HEK293 (cell line): ENCODE data around the gene BTF3.
A peak's percentile ranks its signal among the peaks of the same experiment; 100 is the strongest.

Experiments used
- CTCF ChIA-PET: fragments of 350-600 bp; formaldehyde crosslinking; extraction: SDS; loops from one replicate; lab custom pipeline; 2021; ENCODE audit warnings: antibody characterized with exemption; lab: Yijun Ruan, JAX
- POLR2A ChIA-PET: fragments of 300-600 bp; formaldehyde crosslinking; extraction: SDS; loops from one replicate; lab custom pipeline; 2020; ENCODE audit warnings: antibody characterized with exemption, inconsistent platforms; lab: Yijun Ruan, JAX
- H3K27ac ChIP-seq: fragments of 200-500 bp; sonication (Bioruptor generic); 2 replicates; pipeline ENCODE4 v1.5.1; 2014; ENCODE audit warnings: low read depth, low read length, control low read depth, inconsistent platforms; ENCODE audit errors: extremely low read depth
- H3K36me3 ChIP-seq, 2 experiments: fragments of 200-500 bp in 1 of 2; sonication (Bioruptor generic) in 1 of 2; 1 replicate in 1 of 2; 2 replicates in 1 of 2; pipeline ENCODE4 v1.5.1; 2014 to 2017; ENCODE audit warnings: inconsistent platforms in 2 of 2, low read length in 2 of 2; ENCODE audit not compliant: control insufficient read depth in 2 of 2, insufficient read depth in 1 of 2
- H3K4me1 ChIP-seq: fragments of 200-500 bp; sonication (Bioruptor generic); 2 replicates; pipeline ENCODE4 v1.5.1; 2014; ENCODE audit warnings: mild to moderate bottlenecking, low read length, inconsistent platforms; ENCODE audit not compliant: control insufficient read depth, insufficient read depth
- H3K4me3 ChIP-seq: 2 replicates; pipeline ENCODE4 v1.5.1; 2011; ENCODE audit warnings: low read depth, mild to moderate bottlenecking, control low read depth, low read length, moderate library complexity
- H3K9me3 ChIP-seq: fragments of 200-500 bp; sonication (Bioruptor generic); 2 replicates; pipeline ENCODE4 v1.5.1; 2014; ENCODE audit warnings: low read depth, low read length, inconsistent platforms; ENCODE audit not compliant: control insufficient read depth, insufficient read depth
- IKZF3 ChIP-seq: fragments of 450-650 bp; IDR thresholded peaks from 2 replicates; pipeline ENCODE4 v1.5.0; 2018; ENCODE audit warnings: missing biosample characterization, mild to moderate bottlenecking, missing genetic modification characterization, moderate library complexity
- KLF7 ChIP-seq: fragments of 450-650 bp; formaldehyde crosslinking; IDR thresholded peaks from 2 replicates; pipeline ENCODE4 v1.5.1; 2016; ENCODE audit warnings: missing biosample characterization, missing genetic modification characterization, borderline replicate concordance
- KLF9 ChIP-seq: fragments of 450-650 bp; formaldehyde crosslinking; IDR thresholded peaks from 2 replicates; pipeline ENCODE4 v1.5.1; 2016; ENCODE audit warnings: missing biosample characterization, missing genetic modification characterization, low read depth
- RBAK ChIP-seq: fragments of 450-650 bp; formaldehyde crosslinking; IDR thresholded peaks from 2 replicates; pipeline ENCODE4 v1.5.1; 2016; ENCODE audit warnings: missing biosample characterization, missing genetic modification characterization
- REPIN1 ChIP-seq: fragments of 450-650 bp; formaldehyde crosslinking; IDR thresholded peaks from 2 replicates; pipeline ENCODE4 v1.5.1; 2017; ENCODE audit warnings: missing biosample characterization, missing genetic modification characterization, low read depth
- ZBTB1 ChIP-seq: fragments of 450-650 bp; formaldehyde crosslinking; IDR thresholded peaks from 2 replicates; pipeline ENCODE4 v1.5.1; 2016; ENCODE audit warnings: missing biosample characterization, missing genetic modification characterization
- ZBTB7A ChIP-seq: fragments of 450-650 bp; formaldehyde crosslinking; IDR thresholded peaks from 2 replicates; pipeline ENCODE4 v1.5.1; 2016; ENCODE audit warnings: low read depth, missing biosample characterization, missing genetic modification characterization
- ZFP69B ChIP-seq: fragments of 450-650 bp; formaldehyde crosslinking; IDR thresholded peaks from 2 replicates; pipeline ENCODE4 v1.5.1; 2016; ENCODE audit warnings: missing biosample characterization, missing genetic modification characterization
- ZNF10 ChIP-seq: fragments of 450-650 bp; formaldehyde crosslinking; IDR thresholded peaks from 2 replicates; pipeline ENCODE4 v1.5.1; 2017; ENCODE audit warnings: missing biosample characterization, missing genetic modification characterization
- ZNF169 ChIP-seq: fragments of 450-650 bp; formaldehyde crosslinking; IDR thresholded peaks from 2 replicates; pipeline ENCODE4 v1.5.1; 2016; ENCODE audit warnings: missing biosample characterization, missing genetic modification characterization
- ZNF184 ChIP-seq: fragments of 450-650 bp; IDR thresholded peaks from 2 replicates; pipeline ENCODE4 v1.5.1; 2018; ENCODE audit warnings: missing biosample characterization, mild to moderate bottlenecking, missing genetic modification characterization
- ZNF239 ChIP-seq: fragments of 450-650 bp; formaldehyde crosslinking; IDR thresholded peaks from 2 replicates; pipeline ENCODE4 v1.5.1; 2016; ENCODE audit warnings: missing biosample characterization, missing genetic modification characterization
- ZNF350 ChIP-seq: fragments of 450-650 bp; formaldehyde crosslinking; IDR thresholded peaks from 2 replicates; pipeline ENCODE4 v1.5.0; 2017; ENCODE audit warnings: missing biosample characterization, mild to moderate bottlenecking, missing genetic modification characterization
- ZNF394 ChIP-seq: fragments of 450-650 bp; formaldehyde crosslinking; IDR thresholded peaks from 2 replicates; pipeline ENCODE4 v1.5.1; 2016; ENCODE audit warnings: missing biosample characterization, missing genetic modification characterization, mild to moderate bottlenecking, moderate library complexity, borderline replicate concordance
- ZNF416 ChIP-seq: fragments of 450-650 bp; formaldehyde crosslinking; IDR thresholded peaks from 2 replicates; pipeline ENCODE4 v1.5.1; 2016; ENCODE audit warnings: missing biosample characterization, missing genetic modification characterization
- ZNF670 ChIP-seq: fragments of 450-650 bp; formaldehyde crosslinking; IDR thresholded peaks from 2 replicates; pipeline ENCODE4 v1.5.1; 2016; ENCODE audit warnings: missing biosample characterization, missing genetic modification characterization, low read depth
- ZNF747 ChIP-seq: fragments of 450-650 bp; formaldehyde crosslinking; IDR thresholded peaks from 2 replicates; pipeline ENCODE4 v1.5.1; 2016; ENCODE audit warnings: missing biosample characterization, missing genetic modification characterization
- TF ChIP-seq, protein P1 (sequence below): fragments of 450-650 bp; formaldehyde crosslinking; IDR thresholded peaks from 2 replicates; pipeline ENCODE4 v1.5.1; 2017; ENCODE audit warnings: missing biosample characterization, mild to moderate bottlenecking, missing genetic modification characterization, moderate library complexity
- TF ChIP-seq, protein P2 (sequence below): fragments of 450-650 bp; formaldehyde crosslinking; IDR thresholded peaks from 2 replicates; pipeline ENCODE4 v1.5.1; 2017; ENCODE audit warnings: missing biosample characterization, missing genetic modification characterization
- TF ChIP-seq, protein P3 (sequence below): sonication (generic); formaldehyde crosslinking; IDR thresholded peaks from 2 replicates; pipeline ENCODE4 v1.8.1; 2022; ENCODE audit warnings: mild to moderate bottlenecking, moderate library complexity, missing genetic modification reagents
- TF ChIP-seq, protein P4 (sequence below): fragments of 450-650 bp; IDR thresholded peaks from 2 replicates; pipeline ENCODE4 v1.5.1; 2018; ENCODE audit warnings: missing biosample characterization, missing genetic modification characterization
- TF ChIP-seq, protein P5 (sequence below): fragments of 450-650 bp; formaldehyde crosslinking; IDR thresholded peaks from 2 replicates; pipeline ENCODE4 v1.5.1; 2016; ENCODE audit warnings: missing biosample characterization, missing genetic modification characterization

BTF3 gene

DNA sequence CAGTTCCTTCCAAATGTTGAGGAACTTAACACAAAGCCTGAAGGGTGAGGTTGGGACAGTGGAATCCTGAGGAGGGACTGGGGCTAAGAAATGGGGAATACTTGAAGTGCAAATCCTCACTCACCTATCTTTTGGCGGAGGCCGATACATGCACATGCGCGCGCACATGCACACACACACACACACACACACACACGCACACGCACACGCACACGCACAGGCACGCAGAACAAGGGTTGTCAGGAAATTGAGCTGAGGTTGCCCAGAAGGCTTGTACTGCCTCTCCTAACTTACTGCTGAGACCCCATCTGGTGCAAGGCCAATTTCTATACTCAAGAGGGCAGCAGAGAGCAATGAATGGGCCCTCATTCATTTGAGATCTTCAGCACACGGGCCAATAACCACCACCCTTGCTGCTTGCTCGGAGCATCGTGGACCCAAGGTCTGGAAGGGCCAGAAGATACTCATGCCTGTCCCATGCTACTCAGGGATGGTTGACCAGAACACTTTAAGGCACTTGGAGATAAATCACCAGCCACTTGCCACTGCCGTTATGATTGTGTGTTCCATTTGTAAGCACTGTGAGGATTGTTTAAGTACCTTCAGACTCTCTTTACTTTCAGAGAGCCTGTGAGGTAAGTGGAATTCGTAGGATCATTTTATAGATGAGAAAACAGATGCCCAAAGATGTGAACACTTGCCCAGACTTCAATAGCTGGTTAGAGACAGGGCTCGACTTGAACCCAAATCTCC is 21.5 kb downstream of the BTF3 start (continued):
- TF ChIP-seq IKZF3 (tag by site-specific recombination): no peak
- TF ChIP-seq RBAK (tag by site-specific recombination): no peak
- TF ChIP-seq, protein P1, sequence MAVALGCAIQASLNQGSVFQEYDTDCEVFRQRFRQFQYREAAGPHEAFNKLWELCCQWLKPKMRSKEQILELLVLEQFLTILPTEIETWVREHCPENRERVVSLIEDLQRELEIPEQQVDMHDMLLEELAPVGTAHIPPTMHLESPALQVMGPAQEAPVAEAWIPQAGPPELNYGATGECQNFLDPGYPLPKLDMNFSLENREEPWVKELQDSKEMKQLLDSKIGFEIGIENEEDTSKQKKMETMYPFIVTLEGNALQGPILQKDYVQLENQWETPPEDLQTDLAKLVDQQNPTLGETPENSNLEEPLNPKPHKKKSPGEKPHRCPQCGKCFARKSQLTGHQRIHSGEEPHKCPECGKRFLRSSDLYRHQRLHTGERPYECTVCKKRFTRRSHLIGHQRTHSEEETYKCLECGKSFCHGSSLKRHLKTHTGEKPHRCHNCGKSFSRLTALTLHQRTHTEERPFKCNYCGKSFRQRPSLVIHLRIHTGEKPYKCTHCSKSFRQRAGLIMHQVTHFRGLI (tag by site-specific recombination): no peak
- TF ChIP-seq ZNF184 (tag by site-specific recombination): 0 out of 2 replicates have a peak, but pooled peaks have one; percentile 32
- TF ChIP-seq ZBTB7A: no peak
- TF ChIP-seq ZNF416 (tag by site-specific recombination): no peak
- TF ChIP-seq, protein P2, sequence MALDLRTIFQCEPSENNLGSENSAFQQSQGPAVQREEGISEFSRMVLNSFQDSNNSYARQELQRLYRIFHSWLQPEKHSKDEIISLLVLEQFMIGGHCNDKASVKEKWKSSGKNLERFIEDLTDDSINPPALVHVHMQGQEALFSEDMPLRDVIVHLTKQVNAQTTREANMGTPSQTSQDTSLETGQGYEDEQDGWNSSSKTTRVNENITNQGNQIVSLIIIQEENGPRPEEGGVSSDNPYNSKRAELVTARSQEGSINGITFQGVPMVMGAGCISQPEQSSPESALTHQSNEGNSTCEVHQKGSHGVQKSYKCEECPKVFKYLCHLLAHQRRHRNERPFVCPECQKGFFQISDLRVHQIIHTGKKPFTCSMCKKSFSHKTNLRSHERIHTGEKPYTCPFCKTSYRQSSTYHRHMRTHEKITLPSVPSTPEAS (tag by site-specific recombination): peak; percentile 97
- TF ChIP-seq ZNF394 (tag by site-specific recombination): no peak
- TF ChIP-seq ZNF239: no peak
- no peak for TF ChIP-seq REPIN1
- TF ChIP-seq, all 188 proteins: peak for 26

DNA sequence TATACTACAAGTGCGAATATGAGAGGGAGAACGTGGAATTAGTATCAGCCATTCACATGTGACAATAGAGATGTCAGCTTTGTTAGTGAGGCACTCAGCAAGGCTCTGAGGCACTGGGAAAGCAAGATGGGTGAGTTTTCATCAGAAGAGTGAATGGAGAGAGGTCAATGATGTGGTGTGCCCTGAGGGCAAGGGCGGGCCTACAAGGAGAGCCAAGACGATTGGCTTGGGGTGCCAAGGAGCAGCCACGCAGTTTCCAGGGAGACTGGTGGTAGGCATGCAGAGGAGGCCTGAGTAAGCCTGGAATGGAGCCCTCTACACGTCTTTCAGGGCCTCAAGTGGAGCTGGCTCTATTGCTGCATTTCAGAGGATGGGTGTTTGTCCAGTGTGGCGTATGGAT is 24.7 kb downstream of the BTF3 start:
- ChIA-PET CTCF (interaction anchor here (0.7 to 8.5 kb wide), 2 partner anchors 13 to 39 kb away, joined by 3 to 75 read pairs; no protein-coding TSS in a partner anchor), POLR2A (no interaction called here)
- Histone ChIP-seq H3K36me3 (no peaks in the 10 kb centered on the region), H3K27ac (no peak overlapping the region), H3K4me1 (no peaks in the 10 kb centered on the region; the same call in 1 of the 2 replicates), H3K4me3 (no peak overlapping the region), H3K9me3 (no peaks in the 10 kb centered on the region)
- TF ChIP-seq KLF7 (tag by site-specific recombination): no peak
- TF ChIP-seq, protein P3, sequence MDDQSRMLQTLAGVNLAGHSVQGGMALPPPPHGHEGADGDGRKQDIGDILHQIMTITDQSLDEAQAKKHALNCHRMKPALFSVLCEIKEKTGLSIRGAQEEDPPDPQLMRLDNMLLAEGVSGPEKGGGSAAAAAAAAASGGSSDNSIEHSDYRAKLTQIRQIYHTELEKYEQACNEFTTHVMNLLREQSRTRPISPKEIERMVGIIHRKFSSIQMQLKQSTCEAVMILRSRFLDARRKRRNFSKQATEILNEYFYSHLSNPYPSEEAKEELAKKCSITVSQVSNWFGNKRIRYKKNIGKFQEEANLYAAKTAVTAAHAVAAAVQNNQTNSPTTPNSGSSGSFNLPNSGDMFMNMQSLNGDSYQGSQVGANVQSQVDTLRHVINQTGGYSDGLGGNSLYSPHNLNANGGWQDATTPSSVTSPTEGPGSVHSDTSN (CRISPR knock-in tag): no peak
- TF ChIP-seq ZBTB1 (tag by site-specific recombination): no peak
- no peak for TF ChIP-seq ZNF10 (tag by site-specific recombination)
- TF ChIP-seq ZNF169 (tag by site-specific recombination): no peak
- TF ChIP-seq ZNF670 (tag by site-specific recombination): no peak
- no peak for TF ChIP-seq ZNF747 (tag by site-specific recombination)
- TF ChIP-seq, protein P4, sequence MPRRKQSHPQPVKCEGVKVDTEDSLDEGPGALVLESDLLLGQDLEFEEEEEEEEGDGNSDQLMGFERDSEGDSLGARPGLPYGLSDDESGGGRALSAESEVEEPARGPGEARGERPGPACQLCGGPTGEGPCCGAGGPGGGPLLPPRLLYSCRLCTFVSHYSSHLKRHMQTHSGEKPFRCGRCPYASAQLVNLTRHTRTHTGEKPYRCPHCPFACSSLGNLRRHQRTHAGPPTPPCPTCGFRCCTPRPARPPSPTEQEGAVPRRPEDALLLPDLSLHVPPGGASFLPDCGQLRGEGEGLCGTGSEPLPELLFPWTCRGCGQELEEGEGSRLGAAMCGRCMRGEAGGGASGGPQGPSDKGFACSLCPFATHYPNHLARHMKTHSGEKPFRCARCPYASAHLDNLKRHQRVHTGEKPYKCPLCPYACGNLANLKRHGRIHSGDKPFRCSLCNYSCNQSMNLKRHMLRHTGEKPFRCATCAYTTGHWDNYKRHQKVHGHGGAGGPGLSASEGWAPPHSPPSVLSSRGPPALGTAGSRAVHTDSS (tag by site-specific recombination): no peak
- no peak for TF ChIP-seq KLF9
- TF ChIP-seq ZFP69B (tag by site-specific recombination): no peak
- TF ChIP-seq, protein P5, sequence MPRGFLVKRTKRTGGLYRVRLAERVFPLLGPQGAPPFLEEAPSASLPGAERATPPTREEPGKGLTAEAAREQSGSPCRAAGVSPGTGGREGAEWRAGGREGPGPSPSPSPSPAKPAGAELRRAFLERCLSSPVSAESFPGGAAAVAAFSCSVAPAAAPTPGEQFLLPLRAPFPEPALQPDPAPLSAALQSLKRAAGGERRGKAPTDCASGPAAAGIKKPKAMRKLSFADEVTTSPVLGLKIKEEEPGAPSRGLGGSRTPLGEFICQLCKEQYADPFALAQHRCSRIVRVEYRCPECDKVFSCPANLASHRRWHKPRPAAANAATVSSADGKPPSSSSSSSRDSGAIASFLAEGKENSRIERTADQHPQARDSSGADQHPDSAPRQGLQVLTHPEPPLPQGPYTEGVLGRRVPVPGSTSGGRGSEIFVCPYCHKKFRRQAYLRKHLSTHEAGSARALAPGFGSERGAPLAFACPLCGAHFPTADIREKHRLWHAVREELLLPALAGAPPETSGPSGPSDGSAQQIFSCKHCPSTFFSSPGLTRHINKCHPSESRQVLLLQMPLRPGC (tag by site-specific recombination): no peak
- no peak for TF ChIP-seq ZNF350 (tag by site-specific recombination)
- no peak for TF ChIP-seq REPIN1
